Left forelimb (tissue), 1 donor: Measurements from ENCODE around the gene KLF13.

Source experiments
- DNase-seq: peaks from one replicate; pipeline ENCODE4 v3.0.0-alpha.2; 2018; ENCODE audit warnings: low spot score

The KLF13 gene

GRCh38 chr15:31401282-31401681 is 74.6 kb downstream of the KLF13 start:
- DNase-seq = no peak

DNA sequence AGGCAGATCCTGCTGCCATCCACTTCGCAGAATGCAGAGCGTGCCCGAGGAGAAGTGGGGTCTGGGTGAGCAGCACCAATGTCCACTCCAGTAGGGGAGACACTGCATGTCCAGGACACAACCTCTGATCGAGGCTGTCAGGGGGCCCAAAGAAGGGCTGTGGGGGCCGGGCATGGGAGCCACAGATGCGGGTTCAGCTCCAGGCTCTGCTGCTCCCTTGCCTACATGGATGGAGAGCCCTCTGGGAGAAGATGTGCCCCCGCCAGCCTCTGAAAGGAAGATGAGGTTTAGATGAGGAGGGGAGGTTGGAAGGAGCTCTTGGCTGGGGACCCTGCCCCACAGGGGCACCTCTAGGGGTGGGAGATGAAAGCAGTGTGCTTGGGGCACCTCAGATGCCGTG is 75.4 kb downstream of the KLF13 start:
- no peak for DNase-seq

GRCh38 chr15:31402511-31403056 is 75.9 kb downstream of the KLF13 start:
- no peak for DNase-seq

GRCh38 chr15:31403096-31403495 is 76.5 kb downstream of the KLF13 start:
- no peak for DNase-seq

- no peak for DNase-seq
Observed at GRCh38 chr15:31403606-31404005, 77.0 kb downstream of the KLF13 start.

DNA sequence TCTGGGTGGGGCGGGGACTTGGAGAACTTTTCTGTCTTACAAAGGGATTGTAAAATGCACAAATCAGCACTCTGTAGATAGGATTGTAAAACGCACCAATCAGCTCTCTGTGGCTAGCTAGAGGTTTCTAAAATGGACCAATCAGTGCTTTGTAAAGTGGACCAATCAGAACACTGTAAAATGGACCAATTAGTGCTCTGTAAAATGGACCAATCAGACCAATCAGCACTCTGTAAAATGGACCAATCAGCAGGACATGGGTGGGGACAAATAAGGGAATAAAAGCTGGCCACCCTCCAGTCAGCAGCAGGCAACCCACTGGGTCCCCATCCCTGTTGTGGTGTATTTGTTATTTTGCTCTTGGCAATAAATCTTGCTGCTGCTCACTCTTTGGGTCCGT is 77.7 kb downstream of the KLF13 start:
- DNase-seq = no peak

- no peak for DNase-seq
Observed at GRCh38 chr15:31405200-31405920, 78.7 kb downstream of the KLF13 start.

- DNase-seq = no peak
Observed at GRCh38 chr15:31407376-31407775, 80.7 kb downstream of the KLF13 start.

- no peak for DNase-seq
Observed at GRCh38 chr15:31407851-31408250, 81.2 kb downstream of the KLF13 start.

DNA sequence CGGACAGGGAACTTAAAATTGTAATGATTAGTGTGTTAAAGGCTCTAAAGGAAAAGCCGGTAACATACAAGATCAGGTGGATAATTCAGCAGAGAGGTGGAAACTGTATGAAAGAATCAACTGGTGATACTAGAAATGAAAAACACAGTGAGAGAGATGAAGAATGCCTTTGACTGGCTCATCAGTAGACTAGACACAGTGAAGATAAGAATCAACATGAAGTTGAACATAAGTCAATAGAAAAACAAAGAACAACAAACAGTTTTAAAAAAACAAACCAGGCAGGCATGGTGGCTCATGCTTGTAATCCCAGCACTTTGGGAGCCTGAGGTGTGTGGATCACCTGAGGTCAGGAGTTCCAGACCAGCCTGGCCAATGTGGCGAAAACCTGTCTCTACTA is 82.1 kb downstream of the KLF13 start:
- no peak for DNase-seq

GRCh38 chr15:31409171-31409570 is 82.5 kb downstream of the KLF13 start:
- DNase-seq = no peak

DNA sequence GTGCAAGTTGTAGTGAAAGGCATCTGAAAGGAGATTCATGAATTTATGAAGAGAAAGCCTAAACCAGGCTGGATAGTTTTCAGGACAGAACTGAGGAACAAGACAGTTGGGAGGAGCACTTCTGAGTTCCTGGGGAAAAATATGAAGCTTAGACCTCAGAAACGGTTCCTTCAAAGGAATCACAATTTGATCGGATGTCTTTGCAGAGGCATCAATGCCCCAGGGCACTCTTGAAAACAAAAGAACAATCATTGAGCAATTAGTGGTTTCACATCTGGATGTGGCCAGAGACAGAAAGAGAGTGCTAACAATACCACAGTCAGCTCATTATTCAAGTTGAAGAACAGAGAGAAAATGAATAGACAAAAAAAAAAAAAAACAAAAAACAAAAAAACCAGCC is 86.2 kb downstream of the KLF13 start:
- no peak for DNase-seq

- no peak for DNase-seq
Observed at GRCh38 chr15:31415201-31415600, 88.6 kb downstream of the KLF13 start.

GRCh38 chr15:31419820-31420219 is 93.2 kb downstream of the KLF13 start:
- no peak for DNase-seq

GRCh38 chr15:31427411-31427810 is 100.8 kb downstream of the KLF13 start:
- DNase-seq = no peak
